HepG2 (cell line): ENCODE data around the gene CLDN20. TPM values are rescaled to one million over a fixed set of nuclear protein-coding genes. Genes with fewer than 3 reads are reported as not detected.

ENCODE experiments used
- BCL6 ChIP-seq: IDR thresholded peaks from 2 replicates; pipeline ENCODE4 v1.6.1; 2016; ENCODE audit warnings: missing genetic modification reagents, missing compliant biosample characterization
- GLI4 ChIP-seq: sonication (generic); formaldehyde crosslinking; IDR thresholded peaks from 2 replicates; pipeline ENCODE4 v1.5.1; 2020; ENCODE audit warnings: missing genetic modification reagents, mild to moderate bottlenecking, moderate library complexity, borderline replicate concordance
- GMEB2 ChIP-seq: IDR thresholded peaks from 2 replicates; pipeline ENCODE4 v1.6.1; 2016; ENCODE audit warnings: missing biosample characterization, missing genetic modification reagents, low read depth
- HBP1 ChIP-seq: IDR thresholded peaks from 2 replicates; pipeline ENCODE4 v1.6.1; 2016; ENCODE audit warnings: low read depth, control low read depth
- HNF1A ChIP-seq, 2 experiments: sonication (generic) in 1 of 2; formaldehyde crosslinking in 1 of 2; IDR thresholded peaks; 2 replicates each; pipeline versions ENCODE4 v1.4.0 to v1.6.1; 2016 to 2020; ENCODE audit warnings: borderline replicate concordance in 1 of 2, low read depth in 1 of 2, mild to moderate bottlenecking in 1 of 2, missing genetic modification reagents in 1 of 2
- JUN ChIP-seq: sonication (generic); formaldehyde crosslinking; IDR thresholded peaks from 2 replicates; pipeline ENCODE4 v1.4.0; 2020; ENCODE audit warnings: mild to moderate bottlenecking, missing genetic modification reagents
- KMT2B ChIP-seq: IDR thresholded peaks from 2 replicates; pipeline ENCODE4 v1.6.1; 2016; ENCODE audit warnings: missing genetic modification reagents, missing compliant biosample characterization
- MLXIP ChIP-seq: sonication (generic); formaldehyde crosslinking; IDR thresholded peaks from 2 replicates; pipeline ENCODE4 v1.9.0; 2021; ENCODE audit warnings: missing genetic modification reagents, borderline replicate concordance
- PHB2 ChIP-seq: fragments of 450-650 bp; IDR thresholded peaks from 2 replicates; pipeline ENCODE4 v1.6.1; 2018; ENCODE audit not compliant: partially characterized antibody
- REXO4 ChIP-seq: sonication (generic); formaldehyde crosslinking; IDR thresholded peaks from 2 replicates; pipeline ENCODE4 v1.8.0; 2022; ENCODE audit warnings: missing genetic modification reagents, mild to moderate bottlenecking, borderline replicate concordance
- THYN1 ChIP-seq: sonication (generic); formaldehyde crosslinking; IDR thresholded peaks from 2 replicates; pipeline ENCODE4 v1.8.1; 2023; ENCODE audit warnings: low read depth, mild to moderate bottlenecking, moderate library complexity, missing genetic modification reagents, borderline replicate concordance
- TOPORS ChIP-seq: sonication (generic); formaldehyde crosslinking; IDR thresholded peaks from 2 replicates; pipeline ENCODE4 v1.8.0; 2023; ENCODE audit warnings: mild to moderate bottlenecking, missing genetic modification reagents
- ZFAT ChIP-seq: sonication (generic); formaldehyde crosslinking; conservative IDR thresholded peaks from 2 replicates; pipeline ENCODE4 v1.8.1; 2023; ENCODE audit warnings: missing genetic modification reagents, inconsistent platforms
- ZNF317 ChIP-seq: sonication (generic); formaldehyde crosslinking; IDR thresholded peaks from 2 replicates; pipeline ENCODE4 v1.5.0; 2020; ENCODE audit warnings: mild to moderate bottlenecking, missing genetic modification reagents
- ZNF556 ChIP-seq: sonication (generic); formaldehyde crosslinking; IDR thresholded peaks from 2 replicates; pipeline ENCODE4 v1.4.0; 2020; ENCODE audit warnings: mild to moderate bottlenecking, missing genetic modification reagents, borderline replicate concordance
- ZSCAN9 ChIP-seq: IDR thresholded peaks from 2 replicates; pipeline ENCODE4 v1.6.1; 2016; ENCODE audit warnings: borderline replicate concordance
- polyA plus RNA-seq, 8 experiments: library from polyadenylated mRNA; depleted of rRNA in 3 of 8; stranded (reverse) in 7 of 8; unstranded in 1 of 8; fragments of >200 nt; fragmentation: Illumina TruSeq in 4 of 8; extraction: Trizol in 4 of 8; gene quantifications; 2 replicates each; pipeline versions ENCODE4 v1.2.1 to v1.2.3, GENCODE V29; 2011 to 2016; ENCODE audit warnings: low read depth in 4 of 8, missing spikeins in 1 of 8, mixed read lengths in 1 of 8; ENCODE audit not compliant: insufficient read depth in 1 of 8
- total RNA-seq, 5 experiments: library from RNA; depleted of rRNA; stranded (reverse); fragments of >200 nt; fragmentation: Illumina TruSeq; extraction: Trizol; gene quantifications; 2 replicates each; pipeline ENCODE4 v1.2.3, GENCODE V29; 2016; ENCODE audit warnings: low read depth in 1 of 5

Gene CLDN20
- total and polyA plus RNA-seq, 2 of the 13 experiments (the other 11 are each of a cell fraction or from before 2014, with no cell fraction given), result not detected

- no peak for TF ChIP-seq GMEB2 (CRISPR knock-in tag)
- TF ChIP-seq JUN (CRISPR knock-in tag), result no peak; the same call in none of the 2 replicates
- 0 out of 2 replicates have a peak, but pooled peaks have one; percentile 24 for TF ChIP-seq ZNF317 (CRISPR knock-in tag)
- TF ChIP-seq HNF1A (IDR thresholded peaks at IDR 0.05; ENCODE audit: low read depth), result no peak
- TF ChIP-seq HNF1A (CRISPR knock-in tag; IDR thresholded peaks at IDR 0.05; ENCODE audit: borderline replicate concordance), result peak; percentile 33; the same call in 1 of the 2 replicates
- TF ChIP-seq THYN1 (CRISPR knock-in tag), result no peak
- no peak for TF ChIP-seq TOPORS
- TF ChIP-seq ZSCAN9 (CRISPR knock-in tag), result 0 out of 2 replicates have a peak, but pooled peaks have one; percentile 7
- 0 out of 2 replicates have a peak, but pooled peaks have one; percentile 43 for TF ChIP-seq ZFAT (CRISPR knock-in tag)
- peak; percentile 22; the same call in 1 of the 2 replicates for TF ChIP-seq REXO4 (CRISPR knock-in tag)
- TF ChIP-seq GLI4, result peak; percentile 30; the same call in 1 of the 2 replicates
- TF ChIP-seq KMT2B (CRISPR knock-in tag), result peak; percentile 28; the same call in 1 of the 2 replicates
- no peak for TF ChIP-seq PHB2
- peak; percentile 80; the same call in 1 of the 2 replicates for TF ChIP-seq MLXIP (CRISPR knock-in tag)
- peak; percentile 36 for TF ChIP-seq HBP1 (CRISPR knock-in tag)
- TF ChIP-seq ZNF556 (CRISPR knock-in tag), result peak; percentile 90; the same call in 1 of the 2 replicates
- TF ChIP-seq BCL6 (CRISPR knock-in tag), result no peak; the same call in 1 of the 2 replicates
These were observed 50.4 kb downstream of the CLDN20 start, which contains the start of gene TFB1M (continued) for GRCh38 chr6:155314092-155314772.
